Progenitor cell of endocrine pancreas (in vitro differentiated cells): ENCODE measurements around the gene ZNF555. TPM values are rescaled to one million over a fixed set of nuclear protein-coding genes. Genes with fewer than 3 reads are reported as not detected.
"Not testable (repeated sequence)": the region's sequence is repeated elsewhere in the genome, so short reads cannot be mapped to it uniquely, and the experiment has no call there.

Experiments
- DNase-seq: peaks from one replicate; pipeline ENCODE4 v3.0.0; 2021; ENCODE audit warnings: low spot score; ENCODE audit not compliant: unreplicated experiment
- H3K27ac Mint-ChIP-seq: 2 replicates; pipeline ENCODE4 v1.8.0; 2021; ENCODE audit warnings: mild to moderate bottlenecking, moderate library complexity, mixed read lengths
- H3K27me3 Mint-ChIP-seq: 2 replicates; pipeline ENCODE4 v1.8.0; 2021; ENCODE audit warnings: mixed read lengths
- H3K36me3 Mint-ChIP-seq: 2 replicates; pipeline ENCODE4 v1.8.0; 2022; ENCODE audit warnings: mixed read lengths; ENCODE audit not compliant: insufficient read depth
- H3K4me1 Mint-ChIP-seq: 2 replicates; pipeline ENCODE4 v1.8.0; 2021; ENCODE audit warnings: low read depth, mixed read lengths
- H3K4me3 Mint-ChIP-seq: 2 replicates; pipeline ENCODE4 v1.8.0; 2021; ENCODE audit warnings: low read depth, mild to moderate bottlenecking, moderate library complexity, mixed read lengths
- H3K9me3 Mint-ChIP-seq: 2 replicates; pipeline ENCODE4 v1.8.0; 2021; ENCODE audit warnings: low read depth, mixed read lengths
- CTCF ChIP-seq: fragments of 200-600 bp; sonication (generic); IDR thresholded peaks from one replicate; pipeline ENCODE4 v1.5.0; 2021; ENCODE audit warnings: antibody characterized with exemption, mild to moderate bottlenecking; ENCODE audit not compliant: unreplicated experiment
- total RNA-seq: library from RNA; stranded (reverse); gene quantifications from 2 replicates; pipeline ENCODE4 v1.2.1, GENCODE V29; 2021

ZNF555 gene
- total RNA-seq, 1 donor from 2014 or later = 13.7 TPM

- Mint-ChIP-seq H3K9me3 (peaks cover 11% of the 10 kb centered on the region), H3K36me3 (no peaks in the 10 kb centered on the region), H3K4me1 (no peaks in the 10 kb centered on the region), H3K27me3 (no peaks in the 10 kb centered on the region), H3K27ac (no peak overlapping the region), H3K4me3 (no peak overlapping the region)
- TF ChIP-seq CTCF = no peak
- no peak for DNase-seq
Observed at GRCh38 chr19:2883686-2884439, 42.6 kb downstream of the ZNF555 start.

GRCh38 chr19:2885736-2886135 lies 44.5 kb downstream of the ZNF555 start:
- Mint-ChIP-seq H3K4me3 (no peak overlapping the region), H3K4me1 (no peaks in the 10 kb centered on the region), H3K27me3 (no peaks in the 10 kb centered on the region), H3K27ac (no peak overlapping the region), H3K36me3 (no peaks in the 10 kb centered on the region), H3K9me3 (peaks cover 6% of the 10 kb centered on the region)
- DNase-seq = no peak
- no peak for TF ChIP-seq CTCF

GRCh38 chr19:2887391-2887914 lies 46.2 kb downstream of the ZNF555 start:
- Mint-ChIP-seq H3K27me3 (peaks cover 3% of the 10 kb centered on the region), H3K9me3 (peaks cover 6% of the 10 kb centered on the region), H3K36me3 (no peaks in the 10 kb centered on the region), H3K27ac (no peak overlapping the region), H3K4me3 (no peak overlapping the region), H3K4me1 (no peaks in the 10 kb centered on the region)
- peak; percentile 62 for TF ChIP-seq CTCF
- DNase-seq = no peak

DNA sequence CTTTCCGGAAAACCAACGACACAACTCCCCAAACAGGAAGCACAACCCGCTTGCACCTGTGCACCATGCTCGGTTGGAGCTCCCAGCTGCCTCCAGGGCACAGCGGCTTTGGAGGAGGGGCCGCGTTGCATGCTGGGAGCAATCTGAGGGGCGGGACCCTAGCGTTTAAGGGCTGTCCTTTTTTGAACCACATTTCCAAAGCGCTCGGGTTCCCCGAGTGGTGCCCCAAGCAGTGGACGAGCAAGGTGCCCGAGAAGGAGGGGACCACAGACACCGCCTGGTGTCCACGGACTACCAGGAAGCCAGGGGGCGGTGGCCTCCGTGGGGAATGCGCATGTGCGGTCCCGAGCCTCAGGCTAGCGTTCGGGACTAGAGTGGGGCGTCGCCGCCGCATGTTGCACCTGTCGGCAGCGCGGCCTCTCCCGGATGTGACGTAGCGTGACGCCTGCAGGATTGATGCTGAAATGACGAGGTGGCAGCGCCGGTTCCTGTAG lies 47.5 kb downstream of the ZNF555 start:
- Mint-ChIP-seq H3K4me3 (no peak overlapping the region), H3K4me1 (no peaks in the 10 kb centered on the region), H3K36me3 (no peaks in the 10 kb centered on the region), H3K9me3 (peaks cover 1% of the 10 kb centered on the region), H3K27me3 (peaks cover 3% of the 10 kb centered on the region), H3K27ac (no peak overlapping the region)
- DNase-seq = no peak
- no peak for TF ChIP-seq CTCF

GRCh38 chr19:2890531-2890930 lies 49.3 kb downstream of the ZNF555 start:
- DNase-seq, H3K4me3 Mint-ChIP-seq, H3K36me3 Mint-ChIP-seq, H3K4me1 Mint-ChIP-seq, H3K27me3 Mint-ChIP-seq, H3K9me3 Mint-ChIP-seq, H3K27ac Mint-ChIP-seq: not testable (repeated sequence)

DNA sequence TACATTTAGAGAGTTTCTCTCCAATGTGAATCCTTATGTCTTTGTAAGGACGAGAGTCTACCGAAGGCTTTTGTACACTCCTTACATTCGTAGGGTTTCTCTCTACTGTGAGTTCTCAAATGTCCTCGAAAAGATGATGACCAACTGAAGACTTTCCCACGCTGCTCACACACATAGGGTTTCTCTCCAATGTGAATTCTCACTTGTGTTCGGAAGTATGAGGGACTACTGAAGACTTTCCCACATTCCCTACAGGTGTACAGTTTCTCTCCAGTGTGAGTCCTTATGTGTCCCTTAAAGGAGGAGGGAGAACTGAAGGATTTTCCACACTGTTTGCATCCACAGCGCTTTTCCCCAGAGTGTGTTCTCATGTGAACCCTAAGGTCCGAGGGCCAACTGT lies 55.4 kb downstream of the ZNF555 start:
- no peak for DNase-seq
- Mint-ChIP-seq H3K9me3 (peaks cover 14% of the 10 kb centered on the region), H3K36me3 (peaks cover 3% of the 10 kb centered on the region), H3K27ac (no peak overlapping the region), H3K4me3 (no peak overlapping the region), H3K27me3 (no peaks in the 10 kb centered on the region), H3K4me1 (peaks cover 4% of the 10 kb centered on the region)
- TF ChIP-seq CTCF = no peak
